DOHH2 (cell line): ENCODE data around the gene FRRS1L.

Experiments used
- H3F3A ChIP-seq: fragments of 200-600 bp; sonication (generic), shearing (Covaris generic); 2 replicates; pipeline ENCODE4 v1.6.0; 2016; ENCODE audit warnings: antibody characterized with exemption, mild to moderate bottlenecking; ENCODE audit not compliant: control insufficient read depth, insufficient read depth
- H3K27ac ChIP-seq: fragments of 200-600 bp; sonication (generic); 2 replicates; pipeline ENCODE4 v1.5.1; 2014; ENCODE audit warnings: low read depth, mild to moderate bottlenecking, low read length, moderate library complexity
- H3K27me3 ChIP-seq: fragments of 200-600 bp; sonication (generic); 2 replicates; pipeline ENCODE4 v1.6.1; 2014; ENCODE audit warnings: mild to moderate bottlenecking, low read length, mixed read lengths; ENCODE audit not compliant: control insufficient read depth
- H3K36me3 ChIP-seq: fragments of 200-600 bp; sonication (generic); 2 replicates; pipeline ENCODE4 v1.6.1; 2014; ENCODE audit warnings: mild to moderate bottlenecking, low read length, moderate library complexity, mixed read lengths; ENCODE audit not compliant: control insufficient read depth
- H3K4me1 ChIP-seq: fragments of 200-600 bp; sonication (generic); 2 replicates; pipeline ENCODE4 v1.6.1; 2014; ENCODE audit warnings: mild to moderate bottlenecking, low read length, mixed read lengths; ENCODE audit not compliant: control insufficient read depth
- H3K4me2 ChIP-seq: fragments of 200-600 bp; sonication (generic); 2 replicates; pipeline ENCODE4 v1.6.0; 2014; ENCODE audit warnings: mild to moderate bottlenecking, low read length, moderate library complexity
- H3K4me3 ChIP-seq: fragments of 200-600 bp; sonication (generic); 2 replicates; pipeline ENCODE4 v1.5.1; 2014; ENCODE audit warnings: mild to moderate bottlenecking, low read length, mixed read lengths
- H3K79me2 ChIP-seq: fragments of 200-600 bp; sonication (generic); 2 replicates; pipeline ENCODE4 v1.6.1; 2014; ENCODE audit warnings: mild to moderate bottlenecking, low read length, mixed read lengths; ENCODE audit not compliant: control insufficient read depth
- H3K9me2 ChIP-seq: fragments of 200-600 bp; sonication (generic); replicated peaks from 2 replicates; pipeline ENCODE4 v1.6.1; 2014; ENCODE audit warnings: mild to moderate bottlenecking, low read length, mixed read lengths; ENCODE audit not compliant: control insufficient read depth
- H3K9me3 ChIP-seq: fragments of 200-600 bp; sonication (generic); 2 replicates; pipeline ENCODE4 v1.6.1; 2014; ENCODE audit warnings: antibody characterized with exemption, low read length, mixed read lengths; ENCODE audit not compliant: control insufficient read depth, insufficient read depth
- H4K20me1 ChIP-seq: fragments of 200-600 bp; sonication (generic); 2 replicates; pipeline ENCODE4 v1.6.0; 2014; ENCODE audit warnings: low read depth, mild to moderate bottlenecking, antibody characterized with exemption, low read length, moderate library complexity; ENCODE audit not compliant: control insufficient read depth, insufficient read depth
- EZH2phosphoT487 ChIP-seq: fragments of 200-600 bp; sonication (generic); IDR thresholded peaks from 2 replicates; pipeline ENCODE4 v1.6.1; 2017; ENCODE audit warnings: borderline replicate concordance, mild to moderate bottlenecking, antibody characterized with exemption, low read length, moderate library complexity, mixed read lengths
- TF ChIP-seq, protein P1 (sequence below): fragments of 200-600 bp; sonication (generic); IDR thresholded peaks from one replicate; pipeline ENCODE4 v1.5.1; 2014; ENCODE audit warnings: antibody characterized with exemption, mild to moderate bottlenecking, low read depth, low read length; ENCODE audit not compliant: poor library complexity, severe bottlenecking

The FRRS1L gene

DNA sequence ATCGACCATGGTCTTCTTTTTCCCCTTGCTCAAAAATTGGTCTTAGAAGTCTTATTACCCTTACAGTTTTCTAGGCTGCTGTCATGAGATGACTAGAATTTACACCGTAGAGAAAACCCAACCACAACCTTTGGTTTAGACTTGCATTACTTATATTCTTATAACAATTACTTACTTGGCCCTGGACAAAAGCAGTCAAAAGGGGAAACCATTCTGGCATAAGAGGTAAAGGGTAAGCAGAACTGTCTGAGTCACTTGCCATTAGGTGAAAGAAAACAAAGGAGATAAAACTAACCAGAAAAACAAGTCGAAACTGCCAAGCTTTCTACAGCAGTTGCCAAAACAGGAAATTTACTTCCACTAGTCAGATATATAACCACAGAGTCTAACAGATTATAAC, 65.2 kb downstream of the FRRS1L start:
- Histone ChIP-seq H3F3A (no peaks in the 10 kb centered on the region), H3K36me3 (peaks cover 83% of the 10 kb centered on the region), H3K4me1 (peaks cover 18% of the 10 kb centered on the region), H3K4me2 (no peak overlapping the region), H3K4me3 (no peak overlapping the region), H3K9me2 (no peaks in the 10 kb centered on the region), H3K79me2 (peaks cover 97% of the 10 kb centered on the region), H3K27me3 (no peaks in the 10 kb centered on the region), H3K27ac (no peak overlapping the region), H4K20me1 (peaks cover 10% of the 10 kb centered on the region; the same call in 1 of the 2 replicates), H3K9me3 (peaks cover 3% of the 10 kb centered on the region; the same call in 1 of the 2 replicates)
- no peak for TF ChIP-seq EZH2phosphoT487
- TF ChIP-seq, protein P1, sequence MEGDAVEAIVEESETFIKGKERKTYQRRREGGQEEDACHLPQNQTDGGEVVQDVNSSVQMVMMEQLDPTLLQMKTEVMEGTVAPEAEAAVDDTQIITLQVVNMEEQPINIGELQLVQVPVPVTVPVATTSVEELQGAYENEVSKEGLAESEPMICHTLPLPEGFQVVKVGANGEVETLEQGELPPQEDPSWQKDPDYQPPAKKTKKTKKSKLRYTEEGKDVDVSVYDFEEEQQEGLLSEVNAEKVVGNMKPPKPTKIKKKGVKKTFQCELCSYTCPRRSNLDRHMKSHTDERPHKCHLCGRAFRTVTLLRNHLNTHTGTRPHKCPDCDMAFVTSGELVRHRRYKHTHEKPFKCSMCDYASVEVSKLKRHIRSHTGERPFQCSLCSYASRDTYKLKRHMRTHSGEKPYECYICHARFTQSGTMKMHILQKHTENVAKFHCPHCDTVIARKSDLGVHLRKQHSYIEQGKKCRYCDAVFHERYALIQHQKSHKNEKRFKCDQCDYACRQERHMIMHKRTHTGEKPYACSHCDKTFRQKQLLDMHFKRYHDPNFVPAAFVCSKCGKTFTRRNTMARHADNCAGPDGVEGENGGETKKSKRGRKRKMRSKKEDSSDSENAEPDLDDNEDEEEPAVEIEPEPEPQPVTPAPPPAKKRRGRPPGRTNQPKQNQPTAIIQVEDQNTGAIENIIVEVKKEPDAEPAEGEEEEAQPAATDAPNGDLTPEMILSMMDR, result no peak

DNA sequence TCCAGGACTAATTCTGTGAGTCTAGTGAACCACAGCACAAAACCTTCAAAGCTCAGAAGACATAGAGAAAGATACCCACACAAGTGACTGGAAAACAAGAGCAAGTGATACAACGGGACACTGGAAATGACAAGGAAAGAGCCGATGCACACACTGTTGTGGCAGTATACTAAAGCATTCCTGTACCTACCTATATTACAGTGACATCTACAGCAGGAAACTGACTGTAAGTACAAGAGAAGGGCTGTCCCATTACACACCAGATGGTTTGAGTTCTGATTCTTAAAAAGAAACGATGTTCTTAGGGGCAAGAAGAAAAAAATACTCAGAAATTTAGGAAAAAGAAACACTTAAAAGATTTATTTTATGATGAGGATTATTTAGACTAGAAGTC, 65.8 kb downstream of the FRRS1L start:
- Histone ChIP-seq H3K4me1 (peaks cover 18% of the 10 kb centered on the region), H3K27ac (no peak overlapping the region), H3K27me3 (no peaks in the 10 kb centered on the region), H3K4me2 (no peak overlapping the region), H3K9me3 (peaks cover 3% of the 10 kb centered on the region; the same call in 1 of the 2 replicates), H3K79me2 (peaks cover 97% of the 10 kb centered on the region), H3K9me2 (no peaks in the 10 kb centered on the region), H4K20me1 (peaks cover 10% of the 10 kb centered on the region; the same call in 1 of the 2 replicates), H3F3A (no peaks in the 10 kb centered on the region), H3K36me3 (peaks cover 79% of the 10 kb centered on the region), H3K4me3 (no peak overlapping the region)
- TF ChIP-seq, protein P1, result no peak
- no peak for TF ChIP-seq EZH2phosphoT487

DNA sequence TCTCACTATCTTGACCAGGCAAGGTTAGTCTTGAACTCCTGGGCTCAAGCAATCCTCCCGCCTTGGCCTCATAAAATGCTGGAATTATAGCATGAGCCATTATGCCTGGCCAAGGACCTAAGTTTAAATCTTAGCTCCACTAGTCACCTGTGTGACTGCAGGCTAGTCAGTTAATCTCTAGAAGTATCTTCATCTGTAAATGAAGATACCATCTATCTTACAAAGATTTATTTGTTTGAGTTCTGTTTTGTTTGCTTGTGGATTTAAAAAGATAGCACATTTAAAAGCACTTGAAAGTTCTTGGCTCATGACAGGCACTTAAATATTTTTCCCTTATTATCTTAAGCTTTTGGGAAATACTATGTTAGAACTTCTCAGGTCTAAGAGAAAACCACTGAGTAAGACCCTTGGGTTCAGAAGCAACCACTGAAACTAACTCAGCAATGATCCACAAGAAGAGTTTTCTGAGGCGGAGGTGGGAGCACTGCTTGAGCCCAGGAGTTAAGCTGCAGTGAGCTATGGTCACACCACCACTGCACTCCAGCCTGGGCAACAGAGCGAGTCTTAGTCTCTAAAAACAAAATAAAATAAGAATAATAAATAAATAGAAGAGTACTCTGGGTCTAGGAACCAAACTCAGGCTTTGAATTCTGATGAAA, 66.4 kb downstream of the FRRS1L start:
- Histone ChIP-seq H3K9me3 (peaks cover 3% of the 10 kb centered on the region; the same call in 1 of the 2 replicates), H3K4me1 (peaks cover 18% of the 10 kb centered on the region), H3K36me3 (peaks cover 80% of the 10 kb centered on the region), H3K79me2 (peaks cover 98% of the 10 kb centered on the region), H3K9me2 (no peaks in the 10 kb centered on the region), H3F3A (no peaks in the 10 kb centered on the region), H3K4me2 (no peak overlapping the region), H3K27ac (no peak overlapping the region), H4K20me1 (peaks cover 10% of the 10 kb centered on the region; the same call in 1 of the 2 replicates), H3K27me3 (no peaks in the 10 kb centered on the region), H3K4me3 (no peak overlapping the region)
- TF ChIP-seq, protein P1, result no peak
- TF ChIP-seq EZH2phosphoT487, result no peak
